T-helper 22 cell (primary cell): ENCODE data around the gene CEP85L.

Experiments
- DNase-seq: peaks from one replicate; pipeline ENCODE4 v3.0.0-alpha.2; 2020; ENCODE audit warnings: low read depth

Gene CEP85L

GRCh38 chr6:118620202-118620601, 31.2 kb downstream of the CEP85L start:
- DNase-seq, result no peak

GRCh38 chr6:118618676-118619377, 32.6 kb downstream of the CEP85L start:
- DNase-seq, result peak; percentile 4

GRCh38 chr6:118617417-118617816, 34.0 kb downstream of the CEP85L start:
- no peak for DNase-seq

- no peak for DNase-seq
These were observed 40.1 kb downstream of the CEP85L start for GRCh38 chr6:118611334-118611733.

- no peak for DNase-seq
These were observed 44.5 kb downstream of the CEP85L start for GRCh38 chr6:118606858-118607257.

- DNase-seq, result no peak
These were observed 45.1 kb downstream of the CEP85L start for GRCh38 chr6:118606268-118606667.

- DNase-seq, result no peak
These were observed 48.0 kb downstream of the CEP85L start for GRCh38 chr6:118603372-118603771.

- DNase-seq, result no peak
These were observed 49.1 kb downstream of the CEP85L start for GRCh38 chr6:118602300-118602699.

GRCh38 chr6:118598324-118598723, 53.1 kb downstream of the CEP85L start:
- DNase-seq, result no peak

GRCh38 chr6:118597636-118598035, 53.8 kb downstream of the CEP85L start:
- no peak for DNase-seq

GRCh38 chr6:118596774-118597320, 54.5 kb downstream of the CEP85L start:
- DNase-seq, result no peak

GRCh38 chr6:118594877-118595276, 56.5 kb downstream of the CEP85L start:
- DNase-seq, result no peak

- no peak for DNase-seq
These were observed 59.5 kb downstream of the CEP85L start for GRCh38 chr6:118591897-118592296.

GRCh38 chr6:118589649-118590365, 61.6 kb downstream of the CEP85L start:
- DNase-seq, result no peak

- no peak for DNase-seq
These were observed 62.2 kb downstream of the CEP85L start for GRCh38 chr6:118589186-118589585.

- no peak for DNase-seq
These were observed 62.8 kb downstream of the CEP85L start for GRCh38 chr6:118588626-118589025.

- no peak for DNase-seq
These were observed 64.5 kb downstream of the CEP85L start for GRCh38 chr6:118586746-118587485.

GRCh38 chr6:118584911-118585310, 66.5 kb downstream of the CEP85L start:
- DNase-seq, result no peak

- no peak for DNase-seq
These were observed 69.9 kb downstream of the CEP85L start for GRCh38 chr6:118581489-118581959.

GRCh38 chr6:118580585-118581419, 70.6 kb downstream of the CEP85L start:
- no peak for DNase-seq

GRCh38 chr6:118579786-118580185, 71.6 kb downstream of the CEP85L start:
- no peak for DNase-seq

- DNase-seq, result no peak
These were observed 72.8 kb downstream of the CEP85L start for GRCh38 chr6:118578617-118579016.
